Loucy (cell line): ENCODE results near the gene IL15RA.

Experiments
- CTCF ChIP-seq: fragments of 200-600 bp; sonication (generic); conservative IDR thresholded peaks from 2 replicates; pipeline ENCODE4 v1.5.1; 2014; ENCODE audit warnings: mild to moderate bottlenecking, antibody characterized with exemption, low read length
- EZH2phosphoT487 ChIP-seq: fragments of 200-600 bp; IDR thresholded peaks from 2 replicates; pipeline ENCODE4 v1.6.1; 2018; ENCODE audit warnings: antibody characterized with exemption, mild to moderate bottlenecking, moderate library complexity, borderline replicate concordance

GRCh38 chr10:5935628-5936027, 41.7 kb downstream of the IL15RA start:
- TF ChIP-seq CTCF: no peak
- TF ChIP-seq EZH2phosphoT487: no peak
